ENCODE results near the gene C20orf202. TPM values are rescaled to one million over a fixed set of nuclear protein-coding genes. Genes with fewer than 3 reads are reported as not detected.

Gene C20orf202
- total RNA-seq, 4 donors from 2014 or later = 0.73 to 0.83 TPM; not detected in 2

DNA sequence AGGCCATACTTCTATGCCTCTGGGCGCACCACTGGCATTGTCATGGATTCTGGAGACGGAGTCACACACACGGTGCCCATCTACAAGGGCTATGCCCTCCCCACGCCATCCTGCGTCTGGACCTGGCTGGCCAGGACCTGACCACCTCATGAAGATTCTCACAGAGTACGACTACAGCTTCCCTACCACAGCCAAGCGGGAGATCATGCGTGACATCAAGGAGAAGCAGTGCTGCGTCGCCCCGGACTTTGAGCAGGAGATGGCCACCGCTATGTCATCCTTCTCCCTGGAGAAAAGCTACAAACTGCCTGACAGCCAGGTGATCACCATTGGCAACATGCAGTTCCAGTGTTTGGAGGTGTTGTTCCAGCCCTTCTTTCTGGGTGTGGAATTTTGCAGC lies 42.3 kb upstream of the C20orf202 start:
- DNase-seq = no peak
- intact Hi-C loops (cut with DNase I; ENCODE audit: low total_unique reads) = no loop called here
- TF ChIP-seq, protein P1, sequence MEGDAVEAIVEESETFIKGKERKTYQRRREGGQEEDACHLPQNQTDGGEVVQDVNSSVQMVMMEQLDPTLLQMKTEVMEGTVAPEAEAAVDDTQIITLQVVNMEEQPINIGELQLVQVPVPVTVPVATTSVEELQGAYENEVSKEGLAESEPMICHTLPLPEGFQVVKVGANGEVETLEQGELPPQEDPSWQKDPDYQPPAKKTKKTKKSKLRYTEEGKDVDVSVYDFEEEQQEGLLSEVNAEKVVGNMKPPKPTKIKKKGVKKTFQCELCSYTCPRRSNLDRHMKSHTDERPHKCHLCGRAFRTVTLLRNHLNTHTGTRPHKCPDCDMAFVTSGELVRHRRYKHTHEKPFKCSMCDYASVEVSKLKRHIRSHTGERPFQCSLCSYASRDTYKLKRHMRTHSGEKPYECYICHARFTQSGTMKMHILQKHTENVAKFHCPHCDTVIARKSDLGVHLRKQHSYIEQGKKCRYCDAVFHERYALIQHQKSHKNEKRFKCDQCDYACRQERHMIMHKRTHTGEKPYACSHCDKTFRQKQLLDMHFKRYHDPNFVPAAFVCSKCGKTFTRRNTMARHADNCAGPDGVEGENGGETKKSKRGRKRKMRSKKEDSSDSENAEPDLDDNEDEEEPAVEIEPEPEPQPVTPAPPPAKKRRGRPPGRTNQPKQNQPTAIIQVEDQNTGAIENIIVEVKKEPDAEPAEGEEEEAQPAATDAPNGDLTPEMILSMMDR (IDR thresholded peaks at IDR 0.05) = no peak
- no peak for TF ChIP-seq POLR2A (IDR thresholded peaks at IDR 0.05)
- Histone ChIP-seq H3K27ac (no peak overlapping the region), H3K4me1 (no peaks in the 10 kb centered on the region), H3K9me3 (no peaks in the 10 kb centered on the region), H3K36me3 (no peaks in the 10 kb centered on the region), H3K4me3 (no peak overlapping the region), H3K27me3 (no peaks in the 10 kb centered on the region)

DNA sequence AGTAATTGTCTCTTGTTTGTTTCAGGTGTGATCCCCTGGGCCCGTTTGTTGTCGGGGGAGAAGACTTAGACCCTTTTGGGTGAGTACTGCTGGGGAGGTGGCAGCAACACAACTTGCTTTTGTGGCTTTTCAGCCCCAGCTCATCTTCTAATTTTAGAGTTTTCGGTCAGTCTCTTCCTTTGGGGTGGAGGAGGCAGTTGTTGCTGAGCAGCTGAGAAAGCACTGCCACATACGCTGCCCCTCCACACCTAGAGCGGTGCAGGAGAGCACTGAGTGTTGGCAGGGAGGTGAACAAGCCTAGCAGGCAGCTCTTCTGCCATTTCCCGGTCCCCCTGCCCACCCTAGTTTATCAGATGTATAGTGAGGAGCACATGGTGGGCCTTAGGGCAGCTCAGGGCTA lies 40.1 kb upstream of the C20orf202 start:
- TF ChIP-seq, protein P1 (IDR thresholded peaks at IDR 0.05) = no peak
- TF ChIP-seq POLR2A (IDR thresholded peaks at IDR 0.05) = no peak
- H3K4me3 ChIP-seq = no peak overlapping the region
- no peak overlapping the region for H3K27ac ChIP-seq
- no peaks in the 10 kb centered on the region for H3K9me3 ChIP-seq
- intact Hi-C loops (cut with DNase I; ENCODE audit: low total_unique reads) = no loop called here
- H3K4me1 ChIP-seq = no peaks in the 10 kb centered on the region
- no peak for DNase-seq
- H3K36me3 ChIP-seq = no peaks in the 10 kb centered on the region
- no peaks in the 10 kb centered on the region for H3K27me3 ChIP-seq

DNA sequence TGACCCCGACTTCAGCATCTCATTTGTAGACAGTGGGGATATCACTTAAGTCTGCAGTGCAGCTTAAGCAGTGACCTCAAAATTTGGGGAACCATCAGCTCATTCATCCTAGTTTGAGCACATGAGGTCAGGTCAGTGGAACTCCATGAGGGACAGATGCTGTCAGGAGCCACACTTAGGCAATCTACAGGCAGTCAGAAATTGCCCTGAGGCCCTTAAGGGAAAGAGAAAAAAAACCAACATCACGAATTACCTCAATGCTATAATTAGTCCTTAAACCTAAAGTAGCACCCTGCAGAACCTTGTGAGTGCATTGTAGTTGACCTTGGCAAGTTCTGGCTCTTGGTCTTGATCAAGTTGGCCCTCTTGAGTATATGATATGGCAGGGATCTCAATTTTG lies 39.6 kb upstream of the C20orf202 start:
- intact Hi-C loops (cut with DNase I; ENCODE audit: low total_unique reads) = no loop called here
- Histone ChIP-seq H3K27me3 (no peaks in the 10 kb centered on the region), H3K27ac (no peak overlapping the region)

DNA sequence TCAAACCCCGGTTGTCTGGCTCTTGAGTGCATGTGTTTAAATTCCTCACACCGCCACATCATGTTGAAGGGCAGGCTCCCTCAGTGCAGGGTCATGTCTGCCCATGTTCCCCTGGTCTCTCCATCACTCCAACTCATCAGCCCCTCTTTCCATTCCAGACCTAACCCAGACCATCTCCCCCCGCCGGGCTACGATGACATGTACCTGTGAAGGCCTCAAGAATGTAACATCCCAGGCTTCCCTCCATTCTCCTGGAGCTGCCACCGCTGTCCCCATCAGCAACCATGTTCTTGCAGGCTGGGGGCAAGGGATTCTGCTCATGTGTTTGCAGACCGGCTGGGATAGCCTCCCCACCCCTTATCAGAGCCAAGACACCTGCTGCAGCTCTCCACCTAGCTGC lies 38.4 kb upstream of the C20orf202 start:
- Histone ChIP-seq H3K36me3 (no peaks in the 10 kb centered on the region), H3K9me3 (no peaks in the 10 kb centered on the region), H3K27me3 (no peaks in the 10 kb centered on the region), H3K4me1 (no peaks in the 10 kb centered on the region), H3K4me3 (no peak overlapping the region), H3K27ac (no peak overlapping the region)
- intact Hi-C loops (cut with DNase I; ENCODE audit: low total_unique reads) = no loop called here
- no peak for DNase-seq
- TF ChIP-seq POLR2A (IDR thresholded peaks at IDR 0.05) = no peak
- TF ChIP-seq, protein P1 (IDR thresholded peaks at IDR 0.05) = no peak

More for the DNA sequence above, 39.6 kb upstream of the C20orf202 start:
- Histone ChIP-seq H3K4me3 (no peak overlapping the region), H3K36me3 (no peaks in the 10 kb centered on the region), H3K4me1 (no peaks in the 10 kb centered on the region), H3K9me3 (no peaks in the 10 kb centered on the region)
- DNase-seq = no peak
- no peak for TF ChIP-seq POLR2A (IDR thresholded peaks at IDR 0.05)
- TF ChIP-seq, protein P1 (IDR thresholded peaks at IDR 0.05) = no peak

DNA sequence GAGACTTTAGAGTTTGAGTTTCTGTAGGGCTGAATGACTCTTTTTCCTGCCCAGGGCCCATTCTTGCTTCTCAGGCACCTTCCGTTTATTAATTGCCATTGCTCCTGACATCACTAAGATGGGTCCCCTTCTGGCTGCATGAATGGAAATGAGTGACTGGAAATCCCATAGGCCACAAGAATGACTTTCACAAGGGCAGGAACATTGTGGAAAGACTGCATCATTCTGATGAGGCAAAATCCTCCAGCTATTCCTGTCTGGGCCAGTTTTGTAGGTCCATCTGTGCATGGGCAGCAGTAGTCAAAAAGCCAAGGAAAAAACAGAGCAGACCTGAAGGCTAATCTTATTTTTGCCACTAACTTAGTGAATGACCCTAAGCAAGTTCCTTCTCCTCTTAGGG lies 37.7 kb upstream of the C20orf202 start:
- Histone ChIP-seq H3K36me3 (no peaks in the 10 kb centered on the region), H3K27ac (no peak overlapping the region), H3K9me3 (no peaks in the 10 kb centered on the region), H3K27me3 (no peaks in the 10 kb centered on the region), H3K4me1 (no peaks in the 10 kb centered on the region), H3K4me3 (no peak overlapping the region)
- intact Hi-C loops (cut with DNase I; ENCODE audit: low total_unique reads) = no loop called here
- no peak for DNase-seq
- TF ChIP-seq, protein P1 (IDR thresholded peaks at IDR 0.05) = no peak
- no peak for TF ChIP-seq POLR2A (IDR thresholded peaks at IDR 0.05)
